Spleen (tissue), 11 donors: ENCODE results near the gene RAPGEF6. TPM values are rescaled to one million over a fixed set of nuclear protein-coding genes. Genes with fewer than 3 reads are reported as not detected.
A peak's percentile ranks its signal among the peaks of the same experiment; 100 is the strongest.

Experiments
- DNase-seq: peaks from one replicate; pipeline ENCODE4 v3.0.0-alpha.2; 2020
- H3K27ac ChIP-seq, 8 donors: fragments of 200-600 bp; sonication (generic) in 7 of 8; 1 replicate in 4 of 8; 2 replicates in 4 of 8; pipeline versions ENCODE4 v1.5.0 to v1.8.0; 2016 to 2021; ENCODE audit warnings: inconsistent platforms in 4 of 8, mild to moderate bottlenecking in 4 of 8, moderate library complexity in 1 of 8
- H3K27me3 ChIP-seq, 7 donors: fragments of 200-600 bp; sonication (generic) in 6 of 7; replicated peaks in 1 of 7; 1 replicate in 4 of 7; 2 replicates in 3 of 7; pipeline versions ENCODE4 v1.5.0 to v1.8.0; 2016 to 2021; ENCODE audit warnings: inconsistent platforms in 3 of 7, mild to moderate bottlenecking in 1 of 7
- H3K36me3 ChIP-seq, 6 donors: fragments of 200-600 bp; sonication (generic) in 5 of 6; 1 replicate in 4 of 6; 2 replicates in 2 of 6; pipeline versions ENCODE4 v1.5.0 to v1.8.0; 2016 to 2021; ENCODE audit warnings: inconsistent platforms in 2 of 6
- H3K4me1 ChIP-seq, 6 donors: fragments of 200-600 bp; sonication (generic) in 5 of 6; 1 replicate in 3 of 6; 2 replicates in 3 of 6; pipeline versions ENCODE4 v1.5.0 to v1.8.0; 2016 to 2021; ENCODE audit warnings: inconsistent platforms in 3 of 6
- H3K4me3 ChIP-seq, 8 donors: fragments of 200-600 bp; sonication (generic) in 7 of 8; 1 replicate in 4 of 8; 2 replicates in 4 of 8; pipeline versions ENCODE4 v1.5.0 to v1.8.0; 2016 to 2021; ENCODE audit warnings: inconsistent platforms in 4 of 8, mild to moderate bottlenecking in 4 of 8, moderate library complexity in 2 of 8
- H3K9me3 ChIP-seq, 8 donors: fragments of 200-600 bp; sonication (generic) in 7 of 8; 1 replicate in 4 of 8; 2 replicates in 4 of 8; pipeline versions ENCODE4 v1.5.0 to v1.8.0; 2016 to 2021; ENCODE audit warnings: inconsistent platforms in 4 of 8
- CTCF ChIP-seq, 11 experiments: fragments of 200-600 bp in 7 of 11; fragments of 450-650 bp in 4 of 11; sonication (generic) in 4 of 11; IDR thresholded peaks in 8 of 11; conservative IDR thresholded peaks in 3 of 11; 1 replicate in 7 of 11; 2 replicates in 4 of 11; pipeline versions ENCODE4 v1.4.0 to v1.8.0; 2016 to 2021; ENCODE audit warnings: antibody characterized with exemption in 11 of 11, inconsistent platforms in 4 of 11, mild to moderate bottlenecking in 1 of 11
- POLR2A ChIP-seq, 3 donors: fragments of 450-650 bp; IDR thresholded peaks; one replicate each; pipeline ENCODE4 v1.5.1; 2017; ENCODE audit warnings: antibody characterized with exemption in 3 of 3, mild to moderate bottlenecking in 1 of 3
- POLR2AphosphoS5 ChIP-seq, 3 donors: sonication (generic); formaldehyde crosslinking; IDR thresholded peaks; one replicate each; pipeline ENCODE4 v1.5.1; 2017; ENCODE audit warnings: antibody characterized with exemption in 3 of 3
- WGBS, 5 donors: extraction: QIAGEN DNeasy Blood & Tissue Kit in 3 of 5; methylation state at CpG; one replicate each; pipeline versions ENCODE4 v1.1.5 to v1.1.7; 2013 to 2018; 5-methylcytosine and 5-hydroxymethylcytosine counted together
- intact Hi-C: fragments of 100-400 bp; cut with DNase I; formaldehyde crosslinking; loops from one replicate; pipeline ENCODE4 v1.15.0; 2023; ENCODE audit warnings: low total_unique reads
- polyA plus RNA-seq, 3 donors: library from polyadenylated mRNA; stranded (reverse); fragments of 200-250 nt; gene quantifications; one replicate each; pipeline ENCODE4 v1.2.1, GENCODE V29; 2013
- total RNA-seq, 7 donors: library from RNA; depleted of rRNA in 3 of 7; stranded (reverse); fragments of >200 nt in 3 of 7; fragmentation: NEBNext Ultra II Directional in 4 of 7; extraction: Animal tissue kit (Norgen Biotek cat#: 25700) in 4 of 7; gene quantifications; one replicate each; pipeline versions ENCODE4 v1.1.0 to v1.2.1, GENCODE V29; 2016 to 2021
- donor health status: healthy with polysubstance abuse.
- donor health status: DM: no; HTN: no; CAD: no; lungs with moderate emphysema.
- donor health status: DM: no; HTN: no; CAD: no.
- donor health status: Bipolar disorder and iron deficiency.
- donor health status: healthy.
- donor health status: DM: no; HTN: no; CAD: no.
- donor health status: DM: yes; HTN: yes; CAD: no.

RAPGEF6 gene
- total and polyA plus RNA-seq, 10 donors, result 3.8 to 56.4 (median 43.2) TPM

GRCh38 chr5:131539251-131539650, 95.8 kb downstream of the RAPGEF6 start:
- WGBS, 5 donors, result 94 to 100% (median 98%) methylated on average over 1 of the region's 1 CpG
- no peak for TF ChIP-seq POLR2AphosphoS5 (IDR thresholded peaks at IDR 0.05)
- H3K4me1 ChIP-seq, result peaks cover 0 to 86% (median 20%) of the 10 kb centered on the region in 6 donors

DNA sequence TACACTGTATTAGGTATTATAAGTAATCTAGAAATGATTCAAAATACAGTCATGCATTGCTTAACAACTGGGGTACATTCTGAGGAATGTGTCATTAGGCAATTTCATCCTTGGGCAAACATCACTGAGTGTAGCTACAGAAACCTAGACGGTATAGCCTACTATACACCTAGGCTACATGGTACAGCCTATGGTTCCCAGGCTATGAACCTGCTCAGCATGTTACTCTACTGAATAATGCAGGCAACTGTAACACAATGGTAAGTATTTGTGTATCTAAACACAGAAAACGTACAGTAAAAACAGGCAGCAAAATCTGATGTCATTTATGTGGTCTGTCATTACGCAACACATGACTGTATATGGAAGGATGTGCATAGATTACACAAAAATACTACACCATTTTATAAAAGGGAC, 96.8 kb downstream of the RAPGEF6 start:
- H3K36me3 ChIP-seq, result peaks cover 0 to 18% (median 0%) of the 10 kb centered on the region in 6 donors
- 52 to 78% (median 63%) methylated on average over 3 of the region's 3 CpGs for WGBS, 5 donors
- TF ChIP-seq CTCF (IDR thresholded peaks at IDR 0.05 in 8 of 11, conservative IDR thresholded peaks at IDR 0.05 in 3 of 11) (no peak), POLR2AphosphoS5 (IDR thresholded peaks at IDR 0.05) (no peak), POLR2A (IDR thresholded peaks at IDR 0.05) (no peak)
- no peak for DNase-seq
- peaks cover 0 to 94% (median 20%) of the 10 kb centered on the region in 6 donors for H3K4me1 ChIP-seq
- intact Hi-C loops, result no loop called here
- H3K9me3 ChIP-seq, result no peaks in the 10 kb centered on the region
- no peak overlapping the region for H3K4me3 ChIP-seq
- no peaks in the 10 kb centered on the region for H3K27me3 ChIP-seq
- H3K27ac ChIP-seq, result peak overlapping the region in 4 of 8 donors; percentile 59 to 73 (median 66)

More at GRCh38 chr5:131539251-131539650, 95.8 kb downstream of the RAPGEF6 start:
- H3K27me3 ChIP-seq, result no peaks in the 10 kb centered on the region
- DNase-seq, result no peak
- H3K4me3 ChIP-seq, result no peak overlapping the region
- intact Hi-C loops, result no loop called here
- no peaks in the 10 kb centered on the region for H3K9me3 ChIP-seq
- peaks cover 0 to 26% (median 1%) of the 10 kb centered on the region in 6 donors for H3K36me3 ChIP-seq
- H3K27ac ChIP-seq, result no peak overlapping the region

DNA sequence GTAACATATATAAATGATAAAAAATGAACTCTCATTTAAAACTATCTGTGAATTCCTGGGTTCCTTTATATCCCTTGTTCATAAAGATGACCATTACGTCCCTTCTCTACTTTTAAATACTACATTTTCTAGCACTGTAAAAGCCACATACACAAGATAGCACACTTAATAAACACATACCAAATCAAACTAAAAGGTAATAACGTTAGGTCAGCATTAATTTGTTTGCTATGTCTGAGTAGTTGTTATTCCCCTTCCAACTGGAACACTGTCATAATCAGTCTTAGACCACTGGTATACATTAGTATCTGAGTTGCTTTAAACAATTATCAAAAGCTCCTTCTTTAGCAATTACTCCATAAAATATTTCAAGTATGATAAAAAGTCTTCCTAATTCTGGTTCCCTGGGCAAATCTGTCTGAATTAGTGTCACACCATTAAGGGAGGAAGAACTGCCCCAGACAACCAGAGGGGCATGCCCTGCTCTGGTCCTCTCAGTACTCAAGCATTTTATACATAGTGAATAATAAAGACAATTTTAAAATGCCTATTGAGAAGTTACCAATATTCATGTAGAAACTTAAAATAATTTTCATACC, 98.1 kb downstream of the RAPGEF6 start:
- WGBS, 5 donors, result 77 to 85% (median 78%) methylated on average over 2 of the region's 2 CpGs
- peak overlapping the region in 6 of 8 donors; percentile 59 to 80 (median 70) for H3K27ac ChIP-seq
- intact Hi-C loops, result no loop called here
- peaks cover 0 to 94% (median 26%) of the 10 kb centered on the region in 6 donors for H3K4me1 ChIP-seq
- H3K27me3 ChIP-seq, result no peaks in the 10 kb centered on the region
- TF ChIP-seq POLR2A (IDR thresholded peaks at IDR 0.05) (no peak), CTCF (IDR thresholded peaks at IDR 0.05 in 8 of 11, conservative IDR thresholded peaks at IDR 0.05 in 3 of 11) (no peak), POLR2AphosphoS5 (IDR thresholded peaks at IDR 0.05) (no peak)
- H3K9me3 ChIP-seq, result no peaks in the 10 kb centered on the region
- no peak for DNase-seq
- H3K36me3 ChIP-seq, result peaks cover 0 to 18% (median 0%) of the 10 kb centered on the region in 6 donors
- H3K4me3 ChIP-seq, result peak overlapping the region in 1 of 8 donors; percentile 3

DNA sequence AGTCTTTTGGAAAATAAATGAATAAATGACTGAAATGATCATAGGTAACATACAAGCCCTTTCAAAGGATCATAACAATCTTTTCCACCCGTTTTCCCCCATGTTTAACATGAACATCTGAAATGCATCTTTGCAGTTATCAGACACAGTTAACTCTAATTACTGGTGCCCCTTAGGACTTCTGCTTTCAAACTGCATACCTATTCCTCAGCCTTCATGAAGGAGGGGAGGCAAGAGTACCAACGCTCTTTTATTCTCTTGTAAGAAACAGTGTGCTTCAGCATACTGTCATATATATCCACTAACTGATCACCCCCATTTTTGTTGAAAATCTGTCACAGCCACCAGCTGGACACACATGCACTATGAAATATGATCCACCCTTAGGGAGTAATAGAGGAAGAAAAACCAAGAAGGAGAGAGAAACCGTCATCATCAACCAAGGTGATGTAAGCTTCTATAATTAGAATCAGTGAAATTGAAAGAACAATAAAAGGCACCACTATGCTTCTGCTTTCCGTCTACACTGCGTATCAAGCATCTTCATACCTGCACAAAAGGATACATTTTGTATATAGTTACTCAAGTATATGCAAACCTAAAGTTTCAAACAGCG, 98.7 kb downstream of the RAPGEF6 start:
- H3K9me3 ChIP-seq, result no peaks in the 10 kb centered on the region
- TF ChIP-seq CTCF (IDR thresholded peaks at IDR 0.05 in 8 of 11, conservative IDR thresholded peaks at IDR 0.05 in 3 of 11), result no peak
- H3K4me3 ChIP-seq, result peak overlapping the region in 1 of 8 donors; percentile 3
- H3K27ac ChIP-seq, result peak overlapping the region in 7 of 8 donors; percentile 49 to 80 (median 68)
- no peak for DNase-seq
- H3K4me1 ChIP-seq, result peaks cover 5 to 99% (median 32%) of the 10 kb centered on the region in 6 donors
- intact Hi-C loops, result no loop called here
- WGBS, 5 donors, result 40 to 59% (median 42%) methylated on average over 6 of the region's 6 CpGs
- no peaks in the 10 kb centered on the region for H3K27me3 ChIP-seq
- H3K36me3 ChIP-seq, result peaks cover 0 to 18% (median 0%) of the 10 kb centered on the region in 6 donors
